GM06990 (cell line): ENCODE measurements around the gene ATP6V1G3.

Source experiments
- DNase-seq: peaks from one replicate; pipeline ENCODE4 v3.0.0-alpha.2; 2011; ENCODE audit not compliant: insufficient read length; ENCODE audit errors: extremely low read depth
- H3K27me3 ChIP-seq: replicated peaks from 2 replicates; pipeline ENCODE4 v1.6.0; 2011; ENCODE audit warnings: low read length; ENCODE audit not compliant: control insufficient read depth, insufficient read depth
- H3K36me3 ChIP-seq: 2 replicates; pipeline ENCODE4 v1.5.1; 2011; ENCODE audit warnings: low read length; ENCODE audit not compliant: control insufficient read depth, insufficient read depth
- H3K4me3 ChIP-seq: replicated peaks from 2 replicates; pipeline ENCODE4 v1.5.1; 2011; ENCODE audit warnings: low read depth, mild to moderate bottlenecking, control low read depth, low read length
- TF ChIP-seq, protein P1 (sequence below): IDR thresholded peaks from 2 replicates; pipeline ENCODE4 v1.5.1; 2011; ENCODE audit warnings: low read length, control low read depth, mild to moderate bottlenecking, inconsistent platforms; ENCODE audit not compliant: insufficient read depth, poor library complexity, severe bottlenecking

ATP6V1G3 gene

DNA sequence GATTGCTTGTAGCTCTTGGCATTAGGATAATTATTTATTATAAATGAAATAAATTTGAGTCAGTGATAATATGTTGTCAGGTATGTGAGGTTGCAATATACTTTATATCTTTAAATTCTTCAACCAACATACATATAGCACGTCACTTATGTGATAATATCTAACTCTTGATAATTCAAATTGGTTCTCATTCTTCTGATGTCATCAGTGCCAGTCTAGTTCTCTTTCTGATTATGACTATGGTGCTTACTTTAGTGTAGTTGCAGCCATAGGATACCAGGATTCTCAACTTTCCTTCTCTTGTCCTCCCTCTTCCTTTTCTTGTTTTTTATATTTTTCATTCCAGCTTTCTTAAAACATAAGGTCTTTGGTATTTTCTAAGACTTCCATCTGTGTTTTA is 34.8 kb upstream of the ATP6V1G3 start:
- TF ChIP-seq, protein P1, sequence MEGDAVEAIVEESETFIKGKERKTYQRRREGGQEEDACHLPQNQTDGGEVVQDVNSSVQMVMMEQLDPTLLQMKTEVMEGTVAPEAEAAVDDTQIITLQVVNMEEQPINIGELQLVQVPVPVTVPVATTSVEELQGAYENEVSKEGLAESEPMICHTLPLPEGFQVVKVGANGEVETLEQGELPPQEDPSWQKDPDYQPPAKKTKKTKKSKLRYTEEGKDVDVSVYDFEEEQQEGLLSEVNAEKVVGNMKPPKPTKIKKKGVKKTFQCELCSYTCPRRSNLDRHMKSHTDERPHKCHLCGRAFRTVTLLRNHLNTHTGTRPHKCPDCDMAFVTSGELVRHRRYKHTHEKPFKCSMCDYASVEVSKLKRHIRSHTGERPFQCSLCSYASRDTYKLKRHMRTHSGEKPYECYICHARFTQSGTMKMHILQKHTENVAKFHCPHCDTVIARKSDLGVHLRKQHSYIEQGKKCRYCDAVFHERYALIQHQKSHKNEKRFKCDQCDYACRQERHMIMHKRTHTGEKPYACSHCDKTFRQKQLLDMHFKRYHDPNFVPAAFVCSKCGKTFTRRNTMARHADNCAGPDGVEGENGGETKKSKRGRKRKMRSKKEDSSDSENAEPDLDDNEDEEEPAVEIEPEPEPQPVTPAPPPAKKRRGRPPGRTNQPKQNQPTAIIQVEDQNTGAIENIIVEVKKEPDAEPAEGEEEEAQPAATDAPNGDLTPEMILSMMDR, result no peak
- no peak overlapping the region for H3K4me3 ChIP-seq
- no peaks in the 10 kb centered on the region for H3K36me3 ChIP-seq
- no peaks in the 10 kb centered on the region for H3K27me3 ChIP-seq
- no peak for DNase-seq

DNA sequence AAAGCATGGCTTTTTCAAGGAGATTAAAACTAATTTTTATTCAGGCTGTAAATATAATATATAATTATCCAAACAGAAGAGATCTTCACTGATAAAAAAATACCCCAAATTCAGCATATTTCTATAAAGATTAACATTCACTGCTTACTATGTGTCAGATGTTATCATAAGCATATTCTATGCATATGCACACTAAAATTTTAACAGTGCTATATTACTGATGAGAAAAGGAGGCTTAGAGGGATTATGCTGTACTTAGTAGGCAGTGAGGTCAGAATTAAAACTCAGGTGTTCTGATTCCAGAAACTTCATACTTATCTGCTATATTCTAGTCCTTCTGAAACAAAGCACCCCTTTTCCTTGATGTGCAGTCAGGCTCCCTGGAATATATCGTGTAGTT is 33.8 kb upstream of the ATP6V1G3 start:
- no peaks in the 10 kb centered on the region for H3K36me3 ChIP-seq
- no peak for DNase-seq
- no peaks in the 10 kb centered on the region for H3K27me3 ChIP-seq
- H3K4me3 ChIP-seq, result no peak overlapping the region
- TF ChIP-seq, protein P1, result no peak

DNA sequence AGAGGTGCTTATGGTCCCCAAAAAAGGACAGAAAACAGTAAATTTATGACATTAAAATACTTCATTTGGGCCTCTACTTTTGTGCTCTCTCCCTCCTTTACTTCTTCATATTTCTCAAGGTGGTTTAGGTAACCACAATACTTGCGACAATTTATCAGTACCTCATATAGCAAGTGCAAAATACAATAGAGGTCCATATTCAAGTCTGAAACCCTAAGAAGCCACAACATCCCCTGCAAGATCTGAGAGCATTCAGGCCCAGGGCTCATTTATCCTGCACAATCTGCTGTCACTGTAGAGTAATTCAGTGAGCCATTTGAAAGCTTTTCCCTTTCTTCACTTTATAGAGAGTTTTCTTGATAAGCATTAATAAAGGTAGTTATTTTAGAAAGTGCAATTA is 24.2 kb upstream of the ATP6V1G3 start:
- DNase-seq, result no peak
- Histone ChIP-seq H3K27me3 (no peaks in the 10 kb centered on the region), H3K4me3 (no peak overlapping the region), H3K36me3 (no peaks in the 10 kb centered on the region)
- TF ChIP-seq, protein P1, result no peak

GRCh38 chr1:198564157-198564556 is 23.7 kb upstream of the ATP6V1G3 start:
- Histone ChIP-seq H3K27me3 (no peaks in the 10 kb centered on the region), H3K4me3 (no peak overlapping the region), H3K36me3 (no peaks in the 10 kb centered on the region)
- DNase-seq, result no peak
- TF ChIP-seq, protein P1, result no peak

DNA sequence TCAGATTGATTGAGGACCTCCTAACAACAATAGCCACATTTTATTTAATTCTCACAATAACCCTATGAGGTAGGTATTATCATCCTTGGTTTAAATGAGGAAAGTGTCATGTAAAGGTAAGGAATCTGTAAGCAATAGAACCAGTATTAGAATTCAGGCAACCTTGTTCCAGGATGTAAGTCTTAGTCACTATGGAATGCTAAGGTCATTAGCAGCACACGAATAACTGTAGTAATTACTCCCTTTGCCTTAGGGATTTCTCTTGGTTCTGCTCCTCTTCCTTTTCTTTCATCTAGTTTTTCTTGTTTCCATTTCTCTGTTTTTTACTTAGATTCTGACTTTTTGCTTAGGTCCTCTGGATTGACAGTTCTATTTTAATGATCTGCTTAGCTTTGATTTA is 23.1 kb upstream of the ATP6V1G3 start:
- H3K27me3 ChIP-seq, result no peaks in the 10 kb centered on the region
- DNase-seq, result no peak
- no peak overlapping the region for H3K4me3 ChIP-seq
- TF ChIP-seq, protein P1, result no peak
- H3K36me3 ChIP-seq, result no peaks in the 10 kb centered on the region

- H3K36me3 ChIP-seq, result no peaks in the 10 kb centered on the region
- TF ChIP-seq, protein P1, result no peak
- no peaks in the 10 kb centered on the region for H3K27me3 ChIP-seq
- no peak overlapping the region for H3K4me3 ChIP-seq
- no peak for DNase-seq
Observed at GRCh38 chr1:198560161-198560560, 19.7 kb upstream of the ATP6V1G3 start.
